Middle frontal gyrus (tissue), 1 donor: ENCODE measurements around the gene DRC1.

Source experiments
- DNase-seq: peaks from one replicate; pipeline ENCODE4 v3.0.0-alpha.2; 2015; ENCODE audit warnings: low spot score; ENCODE audit errors: extremely low spot score

DRC1 gene

GRCh38 chr2:26442707-26443106 is 41.0 kb downstream of the DRC1 start:
- DNase-seq = no peak

- DNase-seq = no peak
Observed at GRCh38 chr2:26444236-26444635, 42.5 kb downstream of the DRC1 start.

DNA sequence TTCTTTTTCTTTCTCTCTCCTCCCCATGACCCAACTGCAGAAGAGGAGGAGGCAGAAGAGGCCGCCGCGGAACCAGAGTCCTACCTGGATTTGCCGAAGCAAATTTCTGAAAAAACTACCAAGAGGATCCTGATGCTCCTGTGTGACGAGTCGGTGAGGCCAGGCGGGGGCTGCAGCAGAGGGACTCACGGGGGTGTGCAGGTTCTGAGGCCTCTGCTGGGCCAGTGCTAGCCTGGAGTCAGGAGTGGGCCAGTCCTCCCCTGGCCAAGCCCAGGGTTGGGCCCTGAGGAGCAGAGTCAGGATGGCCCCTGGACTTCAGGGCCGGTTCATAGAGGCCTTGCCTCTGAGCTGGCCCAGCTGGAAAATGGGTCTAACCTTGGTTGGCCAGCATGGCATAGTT is 46.9 kb downstream of the DRC1 start:
- no peak for DNase-seq

- DNase-seq = no peak
Observed at GRCh38 chr2:26449278-26450030, 47.7 kb downstream of the DRC1 start.

- no peak for DNase-seq
Observed at GRCh38 chr2:26450031-26450635, 48.4 kb downstream of the DRC1 start.

- no peak for DNase-seq
Observed at GRCh38 chr2:26451700-26452099, 50.0 kb downstream of the DRC1 start.

GRCh38 chr2:26453421-26454329 is 52.0 kb downstream of the DRC1 start:
- no peak for DNase-seq

DNA sequence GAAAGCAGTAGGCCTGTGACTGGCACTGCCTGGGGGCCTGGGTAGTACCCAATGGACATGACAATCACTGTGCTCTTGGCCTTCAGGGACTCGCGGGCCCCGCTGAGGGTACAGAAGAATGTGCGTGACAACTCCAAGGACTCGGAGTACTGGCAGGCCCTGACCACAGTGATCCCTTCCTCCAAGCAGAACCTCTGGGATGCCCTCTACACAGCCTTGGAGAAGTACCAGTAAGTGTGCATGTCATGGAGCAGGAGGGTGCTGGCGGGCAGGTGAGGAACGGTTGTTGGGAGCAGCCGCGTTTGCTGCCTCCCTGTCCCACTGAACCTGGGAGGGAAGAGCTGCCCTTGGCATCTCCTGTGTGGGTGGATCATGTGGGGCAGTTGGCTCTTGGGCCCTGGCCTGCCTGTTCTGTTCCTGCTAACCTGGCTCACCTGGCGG is 52.9 kb downstream of the DRC1 start:
- DNase-seq = no peak

- no peak for DNase-seq
Observed at GRCh38 chr2:26455037-26455669, 53.4 kb downstream of the DRC1 start.

DNA sequence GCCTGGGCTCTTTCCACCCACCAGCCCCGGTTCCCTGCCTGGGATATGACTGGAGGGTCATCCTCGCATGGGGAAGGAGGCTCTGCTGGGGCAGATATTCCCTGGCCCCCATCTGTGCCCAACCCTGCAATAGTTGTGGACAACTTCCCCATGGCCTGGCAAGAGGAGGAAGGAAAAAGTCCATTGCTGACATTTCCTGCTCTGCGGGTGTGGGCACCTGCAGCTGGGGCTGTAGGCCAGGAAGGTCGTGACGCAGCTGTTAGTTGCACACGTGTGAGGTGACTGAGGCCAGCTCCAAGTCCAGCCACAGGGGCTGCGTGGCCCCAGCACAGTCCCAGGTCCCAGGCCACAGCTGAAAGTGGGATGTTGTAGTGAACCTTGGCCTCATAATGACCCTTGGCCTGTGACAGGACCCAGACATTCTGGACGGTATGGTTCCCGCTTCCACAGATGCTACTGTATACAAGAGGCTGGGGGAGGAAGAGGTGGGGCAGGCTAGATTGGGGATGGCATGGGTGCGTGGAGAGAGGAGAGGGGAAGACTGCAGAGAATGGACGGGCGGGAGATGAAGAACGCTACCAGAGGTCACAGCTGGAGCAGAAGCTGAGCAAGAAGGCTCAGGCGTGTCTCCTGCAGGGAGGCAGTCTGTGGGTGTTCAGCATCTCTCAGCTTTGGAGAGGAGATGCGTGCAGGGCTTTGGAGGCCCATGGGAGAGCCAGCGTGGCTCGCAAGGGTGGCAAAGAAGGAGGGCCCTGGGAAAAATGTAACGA is 54.1 kb downstream of the DRC1 start:
- no peak for DNase-seq

DNA sequence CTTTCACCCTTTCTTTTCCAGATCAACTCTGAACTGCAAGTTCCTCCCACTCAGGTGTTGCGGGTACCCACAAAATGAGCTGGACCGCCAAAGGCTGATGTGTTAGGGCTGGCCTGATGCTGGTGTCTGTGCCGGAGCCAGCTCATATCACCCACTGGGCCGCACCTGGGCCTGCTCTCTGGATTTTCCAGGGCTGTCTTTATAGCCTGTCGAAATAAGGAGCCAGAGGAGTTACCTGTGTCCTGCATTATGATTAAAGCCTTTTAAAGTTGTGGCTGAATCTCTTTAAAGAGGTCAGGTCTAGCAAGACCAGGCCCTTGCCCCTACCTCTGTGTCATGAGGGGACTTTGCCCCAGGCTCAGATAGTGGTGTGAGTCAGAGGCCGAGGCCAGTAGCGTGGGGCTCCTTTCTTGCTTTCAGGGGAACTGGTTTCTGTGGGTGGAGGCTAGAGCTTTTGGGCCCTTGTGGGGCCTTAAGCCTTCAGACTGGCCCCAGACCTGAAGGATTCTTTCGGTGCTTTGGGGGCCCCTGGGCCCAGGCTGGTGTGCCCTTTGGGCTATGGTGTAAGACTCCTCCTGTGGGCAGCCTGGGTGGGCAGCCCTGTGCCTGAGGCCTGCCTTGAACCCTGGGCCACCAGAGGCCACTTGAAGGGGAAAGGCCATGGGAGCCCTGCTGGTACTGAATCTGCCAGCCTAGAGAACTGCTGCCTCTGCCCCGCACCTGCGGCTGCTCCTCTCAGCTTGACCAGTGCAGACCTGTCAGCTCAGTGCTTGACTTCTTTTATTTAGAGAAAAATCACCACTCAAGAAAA is 54.9 kb downstream of the DRC1 start:
- DNase-seq = no peak

DNA sequence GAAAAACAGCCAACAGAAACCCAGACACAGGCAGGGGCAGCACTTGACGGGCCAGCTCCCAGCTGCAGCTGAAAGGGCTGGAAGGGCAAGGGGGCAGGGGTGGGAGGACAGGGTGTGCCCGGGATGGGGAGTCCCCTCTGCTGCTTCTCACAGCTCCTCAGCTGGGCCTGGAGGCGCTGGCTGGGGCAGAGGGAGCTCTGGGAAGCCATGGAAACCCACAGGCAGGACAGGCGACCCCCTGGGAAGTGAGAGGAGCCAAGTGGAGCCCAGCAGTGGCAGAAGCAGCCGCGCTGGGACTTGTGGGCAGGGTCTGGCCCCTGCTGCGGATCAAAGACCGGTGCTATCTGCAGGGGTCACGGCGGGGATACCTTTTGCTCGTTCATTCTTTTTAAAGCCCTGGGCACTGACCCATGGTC is 55.5 kb downstream of the DRC1 start:
- no peak for DNase-seq

- no peak for DNase-seq
Observed at GRCh38 chr2:26457695-26458364, 56.1 kb downstream of the DRC1 start.

GRCh38 chr2:26458365-26459042 is 56.8 kb downstream of the DRC1 start:
- no peak for DNase-seq

GRCh38 chr2:26459991-26460612 is 58.4 kb downstream of the DRC1 start:
- no peak for DNase-seq

- no peak for DNase-seq
Observed at GRCh38 chr2:26460613-26461031, 58.9 kb downstream of the DRC1 start.

GRCh38 chr2:26461601-26462023 is 59.9 kb downstream of the DRC1 start:
- no peak for DNase-seq

- no peak for DNase-seq
Observed at GRCh38 chr2:26462100-26462499, 60.4 kb downstream of the DRC1 start.
